Mononuclear cell (primary cell): ENCODE data around the gene NUDT1. TPM values are rescaled to one million over a fixed set of nuclear protein-coding genes. Genes with fewer than 3 reads are reported as not detected.

Experiments
- H3K27me3 ChIP-seq: 2 replicates; pipeline ENCODE4 v1.6.0; 2011; ENCODE audit warnings: low read length, control low read depth; ENCODE audit not compliant: insufficient read depth
- H3K4me1 ChIP-seq: 2 replicates; pipeline ENCODE4 v1.5.1; 2011; ENCODE audit warnings: mild to moderate bottlenecking, low read length, control low read depth; ENCODE audit not compliant: insufficient read depth
- H3K4me3 ChIP-seq: 2 replicates; pipeline ENCODE4 v1.5.1; 2011; ENCODE audit warnings: mild to moderate bottlenecking, low read length, moderate library complexity
- H3K9me3 ChIP-seq: 2 replicates; pipeline ENCODE4 v1.5.1; 2011; ENCODE audit warnings: low read depth, mild to moderate bottlenecking, control low read depth, low read length
- total RNA-seq: library from RNA; depleted of rRNA; stranded (reverse); fragments of >200 nt; gene quantifications from one replicate; pipeline ENCODE4 v1.2.3, GENCODE V29; 2012

NUDT1 gene
- total RNA-seq, 1 donor, result 10.5 TPM

GRCh38 chr7:2225830-2226229 lies 16.2 kb upstream of the NUDT1 start:
- no peaks in the 10 kb centered on the region for H3K9me3 ChIP-seq
- H3K27me3 ChIP-seq, result no peaks in the 10 kb centered on the region
- H3K4me3 ChIP-seq, result no peak overlapping the region
- peaks cover 6% of the 10 kb centered on the region for H3K4me1 ChIP-seq

GRCh38 chr7:2227699-2228098 lies 14.3 kb upstream of the NUDT1 start:
- H3K4me3 ChIP-seq, result no peak overlapping the region
- H3K4me1 ChIP-seq, result peaks cover 20% of the 10 kb centered on the region
- no peaks in the 10 kb centered on the region for H3K27me3 ChIP-seq
- H3K9me3 ChIP-seq, result no peaks in the 10 kb centered on the region

- peaks cover 26% of the 10 kb centered on the region for H3K4me1 ChIP-seq
- H3K27me3 ChIP-seq, result no peaks in the 10 kb centered on the region
- H3K4me3 ChIP-seq, result no peak overlapping the region
- H3K9me3 ChIP-seq, result no peaks in the 10 kb centered on the region
These were observed 13.1 kb upstream of the NUDT1 start for GRCh38 chr7:2228921-2229320.

GRCh38 chr7:2229467-2229866 lies 12.6 kb upstream of the NUDT1 start:
- H3K27me3 ChIP-seq, result no peaks in the 10 kb centered on the region
- H3K4me3 ChIP-seq, result no peak overlapping the region
- no peaks in the 10 kb centered on the region for H3K9me3 ChIP-seq
- H3K4me1 ChIP-seq, result peaks cover 26% of the 10 kb centered on the region

- Histone ChIP-seq H3K9me3 (no peaks in the 10 kb centered on the region), H3K4me3 (no peak overlapping the region), H3K4me1 (peaks cover 26% of the 10 kb centered on the region), H3K27me3 (no peaks in the 10 kb centered on the region)
These were observed 11.8 kb upstream of the NUDT1 start for GRCh38 chr7:2230226-2230625.

GRCh38 chr7:2230882-2231281 lies 11.1 kb upstream of the NUDT1 start:
- no peak overlapping the region for H3K4me3 ChIP-seq
- H3K27me3 ChIP-seq, result no peaks in the 10 kb centered on the region
- H3K4me1 ChIP-seq, result peaks cover 26% of the 10 kb centered on the region
- H3K9me3 ChIP-seq, result no peaks in the 10 kb centered on the region

GRCh38 chr7:2231992-2232765 lies 9.8 kb upstream of the NUDT1 start:
- Histone ChIP-seq H3K4me3 (peak overlapping the region; percentile 64), H3K9me3 (no peaks in the 10 kb centered on the region), H3K27me3 (no peaks in the 10 kb centered on the region), H3K4me1 (peaks cover 34% of the 10 kb centered on the region)

- no peaks in the 10 kb centered on the region for H3K9me3 ChIP-seq
- peak within 1 kb of the TSS; percentile 64 for H3K4me3 ChIP-seq
- H3K27me3 ChIP-seq, result no peaks in the 10 kb centered on the region
- peaks cover 42% of the 10 kb centered on the region for H3K4me1 ChIP-seq
These were observed 9.1 kb upstream of the NUDT1 start, which contains the start of gene MAD1L1 for GRCh38 chr7:2232766-2233520. Gene MAD1L1, minus strand, starts transcription at chr7:2232945. Its CDS starts 2,812 bp downstream, at chr7:2230133.

- H3K4me1 ChIP-seq, result peaks cover 49% of the 10 kb centered on the region
- no peaks in the 10 kb centered on the region for H3K27me3 ChIP-seq
- no peak overlapping the region for H3K4me3 ChIP-seq
- no peaks in the 10 kb centered on the region for H3K9me3 ChIP-seq
These were observed 8.1 kb upstream of the NUDT1 start for GRCh38 chr7:2233926-2234325.

- peaks cover 45% of the 10 kb centered on the region for H3K4me1 ChIP-seq
- H3K4me3 ChIP-seq, result no peak overlapping the region
- H3K27me3 ChIP-seq, result no peaks in the 10 kb centered on the region
- no peaks in the 10 kb centered on the region for H3K9me3 ChIP-seq
These were observed 4.9 kb upstream of the NUDT1 start for GRCh38 chr7:2237109-2237602.

- no peak overlapping the region for H3K4me3 ChIP-seq
- peaks cover 58% of the 10 kb centered on the region for H3K4me1 ChIP-seq
- H3K27me3 ChIP-seq, result no peaks in the 10 kb centered on the region
- H3K9me3 ChIP-seq, result no peaks in the 10 kb centered on the region
These were observed 2.8 kb upstream of the NUDT1 start for GRCh38 chr7:2239242-2239641.

- Histone ChIP-seq H3K27me3 (no peaks in the 10 kb centered on the region), H3K4me3 (peak overlapping the region; percentile 82), H3K9me3 (no peaks in the 10 kb centered on the region), H3K4me1 (peaks cover 68% of the 10 kb centered on the region)
These were observed 759 bp downstream of the NUDT1 start for GRCh38 chr7:2242541-2243429.

GRCh38 chr7:2243458-2243857 lies 1.4 kb downstream of the NUDT1 start:
- peaks cover 62% of the 10 kb centered on the region for H3K4me1 ChIP-seq
- no peaks in the 10 kb centered on the region for H3K9me3 ChIP-seq
- H3K4me3 ChIP-seq, result no peak overlapping the region
- no peaks in the 10 kb centered on the region for H3K27me3 ChIP-seq

GRCh38 chr7:2244404-2244995 lies 2.5 kb downstream of the NUDT1 start:
- Histone ChIP-seq H3K27me3 (no peaks in the 10 kb centered on the region), H3K9me3 (no peaks in the 10 kb centered on the region), H3K4me1 (peaks cover 70% of the 10 kb centered on the region), H3K4me3 (no peak overlapping the region)
